ENCODE measurements around the gene LMOD2.

Gene LMOD2

GRCh38 chr7:123641901-123642300, 13.8 kb upstream of the LMOD2 start:
- no peak for DNase-seq

DNA sequence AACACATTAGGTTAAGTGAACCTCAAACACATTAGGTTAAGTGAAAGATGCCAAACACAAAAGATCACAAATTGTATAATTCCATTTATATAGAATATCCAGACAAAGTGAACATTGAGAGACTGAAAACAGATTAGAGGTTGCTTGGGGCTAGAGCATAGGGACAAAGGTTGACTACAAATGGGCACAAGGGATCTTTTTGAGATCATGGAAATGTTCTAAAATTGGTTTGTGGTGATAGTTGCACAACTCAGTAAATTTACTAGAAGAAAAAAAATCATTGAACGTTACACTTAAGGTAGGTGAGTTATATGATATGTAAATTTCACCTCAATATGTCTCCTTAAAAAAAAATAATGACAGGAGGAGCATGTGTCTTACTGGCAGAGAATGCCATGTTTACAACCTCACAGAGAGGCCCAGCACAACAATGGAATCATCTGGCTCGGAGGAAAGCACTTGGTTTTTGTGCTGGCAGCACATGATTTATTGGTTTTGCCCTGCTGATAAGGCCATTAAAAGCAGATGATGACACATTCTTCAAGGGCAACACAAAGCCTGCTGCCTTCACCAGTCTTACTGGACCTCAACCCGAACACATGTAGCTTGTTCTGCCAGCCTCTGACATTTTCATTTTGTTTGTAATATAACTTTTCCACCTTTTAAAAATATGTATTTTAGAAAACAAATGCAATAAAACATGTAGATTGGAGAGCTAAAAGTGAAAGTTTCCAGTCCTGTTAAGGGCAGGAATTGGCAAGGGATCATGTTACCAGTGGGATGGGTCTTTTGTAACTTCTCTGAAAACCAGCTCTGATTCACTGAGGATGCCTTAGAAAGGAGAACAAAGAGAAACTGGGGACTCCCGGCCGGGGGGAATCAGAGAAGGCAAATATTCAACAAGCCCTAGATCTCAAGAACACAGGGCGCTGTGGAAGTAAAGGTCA, 11.9 kb upstream of the LMOD2 start:
- no peak for DNase-seq

DNA sequence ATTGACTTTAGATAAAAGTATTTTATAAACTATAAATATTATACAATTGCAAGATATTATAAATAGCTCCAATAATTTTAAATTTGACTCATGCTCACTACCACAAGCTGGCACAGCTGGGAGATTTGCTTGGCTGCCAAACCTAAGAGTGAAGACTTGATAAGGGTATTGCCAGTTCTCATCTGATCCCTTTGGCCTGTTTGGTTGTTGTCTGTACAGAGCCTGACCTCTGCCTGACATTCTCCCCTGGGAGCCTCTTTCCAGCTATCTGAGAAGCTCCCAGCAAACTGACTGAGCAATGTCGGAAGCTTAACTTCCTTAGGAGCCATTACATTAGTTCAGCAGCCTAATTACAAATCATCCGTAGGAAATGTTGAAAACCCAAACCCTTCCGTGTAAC, 10.2 kb upstream of the LMOD2 start:
- no peak for DNase-seq

DNA sequence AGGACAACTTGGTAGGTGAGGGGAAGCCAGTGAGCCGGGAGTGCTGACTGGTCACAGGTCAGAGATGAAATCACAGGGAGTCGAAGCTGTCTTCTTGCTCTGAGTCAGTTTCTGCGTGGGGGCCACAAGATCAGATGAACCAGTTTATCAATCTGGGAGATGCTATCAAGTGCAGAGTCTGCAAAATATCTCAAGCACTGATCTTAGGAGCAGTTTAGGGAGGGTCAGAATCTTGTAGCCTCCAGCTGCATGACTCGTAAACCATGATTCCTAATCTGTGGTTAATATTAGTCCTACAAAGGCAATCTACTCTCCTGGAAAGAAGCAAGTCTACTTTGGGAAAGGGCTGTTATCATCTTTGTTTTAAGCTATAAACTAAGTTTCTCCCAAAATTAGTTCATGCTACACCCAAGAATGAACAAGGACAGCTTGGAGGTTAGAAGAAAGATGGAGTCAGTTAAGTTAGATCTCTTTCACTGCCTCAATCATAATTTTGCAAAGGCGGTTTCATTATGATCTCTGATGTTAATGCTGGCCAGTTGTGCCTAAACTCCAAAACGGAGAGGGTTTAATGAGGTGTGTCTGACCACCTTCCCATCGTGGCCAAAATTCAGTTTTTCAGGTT, 8.4 kb upstream of the LMOD2 start:
- no peak for DNase-seq

GRCh38 chr7:123649964-123650363, 5.7 kb upstream of the LMOD2 start:
- no peak for DNase-seq

- no peak for DNase-seq
These were observed 5.1 kb upstream of the LMOD2 start for GRCh38 chr7:123650595-123650994.

GRCh38 chr7:123652406-123652805, 3.3 kb upstream of the LMOD2 start:
- DNase-seq, result no peak

GRCh38 chr7:123653162-123653561, 2.5 kb upstream of the LMOD2 start:
- no peak for DNase-seq

- DNase-seq, result no peak
These were observed 1.1 kb downstream of the LMOD2 start for GRCh38 chr7:123656544-123657303.

GRCh38 chr7:123657304-123657685, 1.6 kb downstream of the LMOD2 start:
- no peak for DNase-seq

GRCh38 chr7:123658023-123658422, 2.4 kb downstream of the LMOD2 start:
- no peak for DNase-seq

GRCh38 chr7:123660514-123661354, 5.1 kb downstream of the LMOD2 start:
- no peak for DNase-seq

GRCh38 chr7:123661765-123662164, 6.1 kb downstream of the LMOD2 start:
- no peak for DNase-seq

GRCh38 chr7:123662293-123662692, 6.6 kb downstream of the LMOD2 start:
- no peak for DNase-seq

DNA sequence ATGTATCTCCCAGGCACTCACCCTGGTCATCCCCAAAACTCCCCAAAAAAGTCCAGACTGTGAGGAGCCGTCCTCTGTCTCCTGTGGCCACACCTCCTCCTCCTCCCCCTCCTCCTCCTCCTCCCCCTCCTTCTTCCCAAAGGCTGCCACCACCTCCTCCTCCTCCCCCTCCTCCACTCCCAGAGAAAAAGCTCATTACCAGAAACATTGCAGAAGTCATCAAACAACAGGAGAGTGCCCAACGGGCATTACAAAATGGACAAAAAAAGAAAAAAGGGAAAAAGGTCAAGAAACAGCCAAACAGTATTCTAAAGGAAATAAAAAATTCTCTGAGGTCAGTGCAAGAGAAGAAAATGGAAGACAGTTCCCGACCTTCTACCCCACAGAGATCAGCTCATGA, 7.1 kb downstream of the LMOD2 start:
- no peak for DNase-seq

DNA sequence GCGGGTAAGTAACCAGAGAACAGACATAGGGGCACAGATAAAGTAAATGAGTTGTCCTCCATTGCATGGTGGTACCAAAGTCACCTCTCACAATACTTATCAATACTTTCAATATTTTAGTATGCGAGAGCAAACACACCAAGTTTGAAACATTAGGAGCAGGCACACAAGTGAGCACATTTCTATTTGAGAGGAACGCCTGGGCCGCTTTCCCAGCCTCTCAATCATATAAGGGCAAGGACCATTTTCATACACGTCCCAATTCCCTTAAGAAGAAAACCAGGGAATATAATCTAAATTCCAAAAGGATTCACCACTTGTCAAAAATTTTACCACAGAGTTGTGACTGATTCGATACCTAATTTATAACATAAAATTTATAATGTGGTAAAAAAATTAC, 7.5 kb downstream of the LMOD2 start:
- DNase-seq, result no peak

DNA sequence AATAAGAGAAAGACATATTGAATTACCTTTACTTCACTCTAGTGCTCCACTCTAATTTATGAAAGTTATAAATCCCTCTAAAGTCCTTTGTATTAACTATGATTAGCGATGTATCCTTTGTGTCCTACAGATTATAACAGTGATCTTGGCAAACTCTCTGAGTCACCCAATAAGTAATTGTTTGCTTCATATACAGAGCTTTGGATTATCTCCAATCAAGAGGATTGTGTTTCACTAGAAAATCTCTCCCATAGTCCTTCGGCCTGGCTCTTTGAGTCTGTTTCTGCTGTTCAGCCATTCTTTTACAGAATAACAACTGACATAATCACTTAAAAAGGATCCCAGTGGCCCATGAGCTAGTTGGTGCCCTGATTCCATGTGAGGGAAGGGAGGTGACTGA, 9.5 kb downstream of the LMOD2 start:
- no peak for DNase-seq

- no peak for DNase-seq
These were observed 10.2 kb downstream of the LMOD2 start for GRCh38 chr7:123665896-123666295.

GRCh38 chr7:123666492-123666891, 10.8 kb downstream of the LMOD2 start:
- DNase-seq, result no peak

GRCh38 chr7:123669485-123669884, 13.8 kb downstream of the LMOD2 start:
- DNase-seq, result no peak

DNA sequence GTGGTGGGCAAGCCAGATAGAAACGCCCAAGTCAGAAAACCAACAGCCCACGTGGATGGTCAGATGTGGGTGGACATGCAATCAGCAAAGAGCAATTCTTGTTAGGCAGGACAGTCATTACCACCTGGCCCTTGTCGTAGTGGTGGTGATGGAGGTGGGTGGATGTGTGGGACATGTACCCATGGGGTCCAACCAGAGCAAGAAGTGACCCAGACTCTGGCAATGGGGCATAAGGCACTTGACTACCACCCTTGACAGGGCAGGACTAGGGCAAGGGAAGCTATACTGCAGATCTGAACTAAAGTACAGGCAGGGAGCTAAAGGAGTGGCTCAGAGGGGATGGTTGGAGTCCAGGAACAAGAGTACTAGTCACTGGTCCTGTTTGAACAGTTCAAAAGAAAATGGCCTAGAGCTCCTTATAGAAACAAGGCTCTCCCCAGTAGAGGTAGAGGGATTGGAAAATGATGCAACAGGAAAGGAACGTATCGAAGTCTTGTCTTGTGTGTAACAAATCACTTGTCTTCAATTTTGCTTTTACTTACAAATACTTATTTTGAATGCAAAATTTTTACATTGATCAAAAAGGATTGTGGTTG, 17.6 kb downstream of the LMOD2 start:
- no peak for DNase-seq

DNA sequence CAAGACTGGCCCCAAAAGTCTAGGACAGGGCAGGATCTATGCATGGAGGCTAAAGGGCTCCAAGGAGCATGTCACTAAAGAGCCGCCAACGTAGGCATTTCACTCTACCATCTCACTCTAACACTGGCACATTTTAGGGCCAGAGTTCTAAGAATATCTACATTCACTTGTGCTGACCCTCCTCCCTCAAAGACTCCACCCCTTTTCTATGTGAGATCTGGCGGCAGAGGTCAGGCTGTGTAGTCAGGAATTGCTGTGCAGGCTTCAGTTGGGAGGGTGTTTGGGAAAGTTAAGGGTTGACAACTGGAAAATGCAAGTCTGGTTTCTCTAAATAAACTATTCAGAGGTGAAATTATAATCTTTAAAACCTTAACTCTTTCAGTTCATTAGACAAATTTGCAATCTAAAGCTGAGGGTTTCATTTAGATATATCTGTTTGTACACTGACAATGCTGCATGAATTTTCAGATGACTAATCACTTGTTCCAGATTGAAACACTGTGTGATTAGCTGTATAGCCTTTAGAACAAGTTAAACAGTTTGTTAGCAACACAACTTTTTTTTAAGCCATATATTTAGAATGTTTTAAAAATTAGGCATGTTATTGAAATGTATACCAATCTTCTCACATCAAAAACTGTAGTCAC, 18.2 kb downstream of the LMOD2 start:
- no peak for DNase-seq
